H1 (cell line): ENCODE measurements around the gene ITPKA. TPM values are rescaled to one million over a fixed set of nuclear protein-coding genes. Genes with fewer than 3 reads are reported as not detected.

Experiments
- CTCF ChIA-PET: fragments of 300-600 bp; sonication (Branson Sonifier 250); formaldehyde crosslinking; loops from one replicate; lab custom pipeline; 2021; ENCODE audit not compliant: partially characterized antibody; lab: Charles Lee
- POLR2A ChIA-PET: fragments of 300-600 bp; sonication (Branson Sonifier 250); formaldehyde crosslinking; loops from one replicate; lab custom pipeline; 2021; ENCODE audit warnings: inconsistent platforms; ENCODE audit not compliant: partially characterized antibody; lab: Charles Lee
- DNase-seq, 2 experiments: peaks; one replicate each; pipeline versions ENCODE4 v3.0.0 to v3.0.0-alpha.2; 2010 to 2022; ENCODE audit warnings: low spot score in 2 of 2, low read depth in 1 of 2, mixed read lengths in 1 of 2
- FAIRE-seq: peaks from 2 replicates; lab custom pipeline; 2011; peaks lifted over from hg19 to GRCh38; lab: Jason Lieb, UNC
- H2AFZ ChIP-seq: 2 replicates; pipeline ENCODE4 v1.8.1; 2012; ENCODE audit warnings: low read length, inconsistent platforms
- H2AK5ac ChIP-seq: 2 replicates; pipeline ENCODE4 v1.6.1; 2013; ENCODE audit warnings: low read depth, low read length
- H2BK120ac ChIP-seq: replicated peaks from 2 replicates; pipeline ENCODE3; 2013; ENCODE audit warnings: low read depth, low read length, inconsistent platforms
- H2BK12ac ChIP-seq: 2 replicates; pipeline ENCODE4 v1.6.1; 2013; ENCODE audit warnings: low read depth, low read length
- H2BK15ac ChIP-seq: 2 replicates; pipeline ENCODE4 v1.6.1; 2013; ENCODE audit warnings: low read length
- H2BK20ac ChIP-seq: 2 replicates; pipeline ENCODE4 v1.6.1; 2013; ENCODE audit warnings: low read length
- H2BK5ac ChIP-seq: 2 replicates; pipeline ENCODE4 v1.6.1; 2013; ENCODE audit warnings: low read depth, low read length
- H3K14ac ChIP-seq: 2 replicates; pipeline ENCODE4 v1.6.1; 2013; ENCODE audit warnings: inconsistent platforms; ENCODE audit not compliant: insufficient read length
- H3K18ac ChIP-seq: 2 replicates; pipeline ENCODE4 v1.6.1; 2013; ENCODE audit warnings: low read length; ENCODE audit errors: extremely low read depth
- H3K23ac ChIP-seq: 2 replicates; pipeline ENCODE4 v1.6.1; 2013; ENCODE audit warnings: inconsistent platforms; ENCODE audit not compliant: insufficient read length
- H3K23me2 ChIP-seq: 2 replicates; pipeline ENCODE4 v1.6.1; 2013; ENCODE audit warnings: low read depth, low read length
- H3K27ac ChIP-seq: 2 replicates; pipeline ENCODE4 v1.6.1; 2011; ENCODE audit warnings: low read depth, low read length, inconsistent platforms
- H3K27me3 ChIP-seq, 4 experiments: replicated peaks in 1 of 4; 1 replicate in 1 of 4; 2 replicates in 3 of 4; pipeline versions ENCODE4 v1.6.1 to v1.8.1; 2011 to 2013; ENCODE audit warnings: low read length in 3 of 4, mild to moderate bottlenecking in 3 of 4, inconsistent platforms in 2 of 4, mixed read lengths in 2 of 4, moderate library complexity in 1 of 4; ENCODE audit not compliant: control insufficient read depth in 3 of 4, insufficient read depth in 3 of 4; ENCODE audit errors: extremely low read depth in 1 of 4
- H3K36me3 ChIP-seq, 4 experiments: 2 replicates each; pipeline versions ENCODE4 v1.6.1 to v1.8.1; 2011 to 2013; ENCODE audit warnings: mild to moderate bottlenecking in 4 of 4, low read length in 3 of 4, moderate library complexity in 2 of 4, control low read depth in 1 of 4, inconsistent platforms in 1 of 4; ENCODE audit not compliant: insufficient read depth in 4 of 4, control insufficient read depth in 2 of 4
- H3K4ac ChIP-seq: replicated peaks from 2 replicates; pipeline ENCODE3; 2013; ENCODE audit warnings: low read length, low read depth, mixed read lengths, inconsistent platforms; ENCODE audit not compliant: insufficient read length
- H3K4me1 ChIP-seq, 4 experiments: replicated peaks in 1 of 4; 1 replicate in 1 of 4; 2 replicates in 3 of 4; pipeline versions ENCODE4 v1.6.1 to v1.8.1; 2011 to 2013; ENCODE audit warnings: low read length in 3 of 4, inconsistent platforms in 2 of 4, mixed read lengths in 1 of 4; ENCODE audit not compliant: insufficient read depth in 4 of 4, control insufficient read depth in 3 of 4
- H3K4me2 ChIP-seq, 2 experiments: 2 replicates each; pipeline versions ENCODE4 v1.6.1 to v1.8.1; 2011 to 2013; ENCODE audit warnings: low read depth in 2 of 2, low read length in 2 of 2, control low read depth in 1 of 2, inconsistent platforms in 1 of 2, mild to moderate bottlenecking in 1 of 2; ENCODE audit not compliant: insufficient read depth in 1 of 2
- H3K4me3 ChIP-seq, 4 experiments: fragments of 200-600, 300-600 bp in 1 of 4; sonication (generic), shearing (Covaris generic), sonication (Bioruptor Twin) in 1 of 4; 2 replicates each; pipeline versions ENCODE4 v1.5.1 to v1.8.1; 2011 to 2016; ENCODE audit warnings: low read length in 4 of 4, low read depth in 3 of 4, control low read depth in 2 of 4, inconsistent platforms in 2 of 4, mild to moderate bottlenecking in 2 of 4, mixed read lengths in 1 of 4, moderate library complexity in 1 of 4; ENCODE audit not compliant: insufficient read depth in 2 of 4; ENCODE audit errors: extremely low read depth in 1 of 4
- H3K56ac ChIP-seq: replicated peaks from 2 replicates; pipeline ENCODE3; 2013; ENCODE audit warnings: low read depth, mild to moderate bottlenecking, mixed read lengths, low read length, inconsistent platforms; ENCODE audit not compliant: insufficient read length
- H3K79me1 ChIP-seq: 2 replicates; pipeline ENCODE4 v1.6.1; 2013; ENCODE audit warnings: low read depth, low read length, control low read depth
- H3K79me2 ChIP-seq, 2 experiments: 2 replicates each; pipeline versions ENCODE4 v1.6.1 to v1.8.1; 2012 to 2013; ENCODE audit warnings: low read length in 2 of 2, mild to moderate bottlenecking in 2 of 2, inconsistent platforms in 1 of 2; ENCODE audit not compliant: insufficient read depth in 2 of 2, control insufficient read depth in 1 of 2
- H3K9ac ChIP-seq, 4 experiments: replicated peaks in 1 of 4; 1 replicate in 1 of 4; 2 replicates in 3 of 4; pipeline versions ENCODE4 v1.6.1 to v1.8.1; 2011 to 2013; ENCODE audit warnings: low read depth in 3 of 4, low read length in 3 of 4, control low read depth in 2 of 4, mild to moderate bottlenecking in 2 of 4, moderate library complexity in 2 of 4, inconsistent platforms in 1 of 4; ENCODE audit errors: extremely low read depth in 1 of 4
- H3K9me3 ChIP-seq, 2 experiments: 2 replicates each; pipeline versions ENCODE4 v1.6.1 to v1.8.1; 2012 to 2013; ENCODE audit warnings: mild to moderate bottlenecking in 2 of 2, moderate library complexity in 2 of 2, control low read depth in 1 of 2, inconsistent platforms in 1 of 2, low read depth in 1 of 2, low read length in 1 of 2, mixed read lengths in 1 of 2; ENCODE audit not compliant: insufficient read depth in 2 of 2
- H4K20me1 ChIP-seq, 2 experiments: replicated peaks in 1 of 2; 2 replicates each; pipeline versions ENCODE3 to v1.8.1; 2011 to 2013; ENCODE audit warnings: inconsistent platforms in 2 of 2, low read length in 2 of 2, mild to moderate bottlenecking in 1 of 2; ENCODE audit not compliant: insufficient read depth in 2 of 2, control insufficient read depth in 1 of 2
- H4K5ac ChIP-seq: 2 replicates; pipeline ENCODE4 v1.6.1; 2013; ENCODE audit warnings: low read length, low read depth, mixed read lengths, inconsistent platforms; ENCODE audit not compliant: insufficient read length
- H4K8ac ChIP-seq: 2 replicates; pipeline ENCODE4 v1.8.0; 2013; ENCODE audit warnings: mild to moderate bottlenecking, moderate library complexity, low read length, inconsistent platforms; ENCODE audit not compliant: insufficient read depth; ENCODE audit errors: extremely low read depth
- H4K91ac ChIP-seq: replicated peaks from 2 replicates; pipeline ENCODE3; 2013; ENCODE audit warnings: low read length, mixed read lengths, inconsistent platforms; ENCODE audit not compliant: insufficient read length
- WGBS, 2 experiments: shearing (Covaris generic) in 1 of 2; methylation state at CpG; one replicate each; pipeline versions ENCODE4 v1.1.6 to v1.1.7; 2013 to 2015; ENCODE audit warnings: low lambda C conversion rate in 2 of 2, mixed read lengths in 2 of 2, inconsistent platforms in 1 of 2, low coverage in 1 of 2, missing lambda C conversion rate in 1 of 2; ENCODE audit not compliant: insufficient replicate concordance in 2 of 2, insufficient coverage in 1 of 2, insufficient read length in 1 of 2; ENCODE audit errors: extremely low coverage in 1 of 2, missing lambda C conversion rate in 1 of 2; 5-methylcytosine and 5-hydroxymethylcytosine counted together
- polyA plus RNA-seq, 7 experiments: library from polyadenylated mRNA; depleted of rRNA in 3 of 7; stranded (reverse) in 5 of 7; unstranded in 2 of 7; fragments of >200 nt in 5 of 7; fragments of 200-250 nt in 2 of 7; gene quantifications; 1 replicate in 5 of 7; 2 replicates in 1 of 7; 4 replicates in 1 of 7; pipeline versions ENCODE4 v1.2.1 to v1.2.3, GENCODE V29; 2011 to 2013; ENCODE audit warnings: missing spikeins in 2 of 7, mixed read lengths in 2 of 7
- total RNA-seq: library from RNA; stranded (reverse); fragmentation: NEBNext Ultra II Directional; extraction: Animal tissue kit (Norgen Biotek cat#: 25700); gene quantifications from 2 replicates; pipeline ENCODE4 v1.2.1, GENCODE V29; 2021

Gene ITPKA
- total and polyA plus RNA-seq, 2 of the 8 experiments (the other 6 are each of a cell fraction or from before 2014, with no cell fraction given) = 0.39 to 0.99 TPM

DNA sequence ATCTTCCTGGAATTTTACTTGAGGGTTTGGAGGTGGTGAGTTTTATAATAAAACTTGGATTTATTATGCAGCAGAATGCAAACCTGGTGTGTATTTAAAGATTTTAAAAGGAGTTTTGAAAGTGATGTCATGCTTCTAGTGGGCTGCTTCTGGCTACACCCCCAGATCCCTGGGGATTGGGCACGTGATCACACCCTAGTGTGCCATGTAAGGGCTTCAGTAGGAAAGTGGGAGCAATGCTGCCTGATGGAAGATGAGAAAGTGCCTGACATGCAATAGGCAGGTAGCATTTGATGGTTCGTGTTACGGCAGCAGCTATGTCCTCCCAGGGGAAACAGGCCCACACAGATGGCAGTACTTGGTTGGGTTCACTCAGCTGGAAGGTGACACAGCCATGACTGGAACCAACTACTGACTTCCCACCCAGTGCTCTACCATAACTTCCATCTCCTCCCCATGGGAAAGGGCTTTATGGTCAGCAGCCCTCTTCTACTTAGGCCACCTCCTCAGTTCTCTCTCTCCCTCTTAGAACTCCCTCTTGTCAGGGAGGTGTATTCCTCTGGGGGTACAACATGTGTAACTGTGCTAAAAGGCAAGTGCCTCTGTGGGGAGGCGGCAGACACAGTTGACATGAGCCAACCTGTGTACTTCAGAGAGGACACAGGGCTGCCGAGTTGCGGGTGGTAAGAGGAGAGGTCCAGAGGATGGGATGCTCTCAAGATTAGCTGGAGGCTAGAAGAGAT lies 5.6 kb downstream of the ITPKA start:
- H2BK5ac ChIP-seq = no peak overlapping the region
- peaks cover 25% of the 10 kb centered on the region; the same call in 1 of the 2 replicates for H3K23me2 ChIP-seq
- no peaks in the 10 kb centered on the region; a peak in 1 of 4 replicates for H3K9me3 ChIP-seq
- no peaks in the 10 kb centered on the region for H3K79me2 ChIP-seq
- WGBS, 2 experiments = 85% methylated on average over 6 of the region's 6 CpGs; no CpG with 5 or more reads in 1 of the 2 experiments
- 0 out of 2 replicates have a peak overlapping the region, but pooled peaks have one; percentile 12 for H2BK15ac ChIP-seq
- H3K4me3 ChIP-seq = no peak overlapping the region
- no peak overlapping the region for H3K4me2 ChIP-seq
- DNase-seq (no peak), FAIRE-seq (no peak)
- no peak overlapping the region for H4K8ac ChIP-seq
- H2BK20ac ChIP-seq = no peak overlapping the region
- no peak overlapping the region for H3K27ac ChIP-seq
- peaks cover 0 to 5% (median 0%) of the 10 kb centered on the region in 4 experiments; a peak in 1 of 8 replicates for H3K36me3 ChIP-seq
- H2BK120ac ChIP-seq = no peak overlapping the region
- H2AFZ ChIP-seq = no peak overlapping the region
- no peak overlapping the region for H4K91ac ChIP-seq
- H3K14ac ChIP-seq = no peak overlapping the region
- H4K5ac ChIP-seq = no peak overlapping the region
- peaks cover 0 to 31% (median 19%) of the 10 kb centered on the region in 4 experiments; a peak in 6 of 7 replicates for H3K4me1 ChIP-seq
- CTCF ChIA-PET = interaction anchor here (1.2 kb wide), 1 partner anchor 11 kb away, joined by 3 read pairs; no protein-coding TSS in a partner anchor
- peaks cover 90 to 100% (median 100%) of the 10 kb centered on the region in 4 experiments for H3K27me3 ChIP-seq
- no peaks in the 10 kb centered on the region for H3K79me1 ChIP-seq
- H3K18ac ChIP-seq = no peak overlapping the region
- no peak overlapping the region for H3K4ac ChIP-seq
- POLR2A ChIA-PET = no interaction called here
- no peak overlapping the region for H2BK12ac ChIP-seq
- no peak overlapping the region for H3K23ac ChIP-seq
- H3K56ac ChIP-seq = no peak overlapping the region
- no peak overlapping the region for H2AK5ac ChIP-seq
- no peak overlapping the region for H3K9ac ChIP-seq
- H4K20me1 ChIP-seq = peaks cover 3 to 13% of the 10 kb centered on the region in 2 experiments
